HG03558 (cell line): ENCODE results near the gene DNAH8.
"Not testable (repeated sequence)": the region's sequence is repeated elsewhere in the genome, so short reads cannot be mapped to it uniquely, and the experiment has no call there.

ENCODE experiments used
- ATAC-seq: cut with Tn5 transposase; IDR thresholded peaks from one replicate; pipeline ENCODE4 v1.9.1; 2021; ENCODE audit warnings: moderate number of reproducible peaks; ENCODE audit not compliant: unreplicated experiment; ENCODE audit errors: extremely low read depth

Gene DNAH8

DNA sequence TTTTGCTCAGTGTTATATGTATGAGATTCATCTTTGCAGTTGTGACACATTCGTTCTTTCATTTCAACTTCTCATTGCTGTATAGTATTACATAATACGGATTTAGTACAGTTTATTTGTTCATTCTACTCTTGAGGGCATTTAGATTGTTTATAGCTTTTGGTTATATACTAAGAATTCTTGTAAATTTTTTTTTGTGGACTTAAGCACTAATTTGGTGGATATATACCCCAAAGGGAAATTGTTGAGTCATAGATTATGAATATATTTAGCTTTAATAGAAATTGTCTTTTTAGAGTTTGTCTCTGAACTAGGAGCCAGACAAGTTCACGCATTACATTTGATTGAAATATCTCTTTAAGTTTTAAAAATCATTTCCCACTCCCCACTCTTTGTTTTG is 79.6 kb downstream of the DNAH8 start:
- no peak for ATAC-seq

DNA sequence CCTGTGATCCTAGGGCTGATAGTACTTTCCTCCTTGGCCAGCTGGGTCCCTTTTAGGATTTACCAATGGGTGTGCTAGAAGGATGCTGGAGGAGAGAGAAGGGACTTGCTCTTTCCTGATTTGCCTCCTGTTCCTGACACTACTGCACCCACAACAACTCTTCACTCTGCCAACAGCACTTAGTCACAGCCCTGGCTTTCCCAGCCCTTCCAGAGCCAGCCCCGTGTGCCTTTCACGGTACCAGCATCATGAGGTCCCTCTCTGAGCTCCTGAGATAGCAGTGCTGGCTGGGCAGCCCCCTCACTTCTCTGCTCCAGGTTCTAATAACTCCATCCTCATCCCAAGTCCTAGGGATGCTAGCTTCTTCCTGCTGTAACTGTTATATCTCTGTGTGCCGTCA is 80.9 kb downstream of the DNAH8 start:
- ATAC-seq = no peak

DNA sequence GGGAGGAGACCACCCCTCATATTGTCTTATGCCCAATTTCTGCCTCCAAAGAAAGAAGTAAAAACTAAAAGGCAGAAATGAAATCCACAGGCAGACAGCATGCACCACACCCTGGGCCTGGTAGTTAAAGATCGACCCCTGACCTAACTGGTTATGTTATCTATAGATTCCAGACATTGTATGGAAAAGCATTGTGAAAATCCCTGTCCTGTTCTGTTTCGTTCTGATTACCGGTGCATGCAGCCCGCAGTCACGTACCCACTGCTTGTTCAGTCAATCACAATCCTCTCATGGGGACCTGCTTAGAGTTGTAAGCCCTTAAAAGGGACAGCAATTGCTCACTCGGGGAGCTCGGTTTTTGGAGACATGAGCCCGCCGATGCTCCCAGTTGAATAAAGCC is 81.3 kb downstream of the DNAH8 start:
- ATAC-seq = not testable (repeated sequence)

DNA sequence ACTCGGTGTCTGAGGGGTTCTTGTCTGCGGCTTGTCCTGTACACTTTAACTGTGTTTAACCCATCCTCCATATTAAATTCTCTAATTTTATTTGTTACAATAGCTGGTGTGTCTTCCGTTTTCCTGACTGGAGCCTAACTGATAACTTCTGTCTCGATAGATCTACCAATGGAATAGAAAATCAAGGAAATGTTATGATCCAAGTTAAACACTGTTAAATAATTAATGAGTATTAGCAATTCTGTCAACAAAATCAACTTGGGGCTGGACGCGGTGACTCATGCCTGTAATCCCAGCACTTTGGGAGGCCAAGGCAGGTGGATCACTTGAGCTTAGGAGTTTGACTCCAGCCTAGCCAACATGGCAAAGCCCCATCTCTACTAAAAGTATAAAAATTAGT is 81.7 kb downstream of the DNAH8 start:
- no peak for ATAC-seq

DNA sequence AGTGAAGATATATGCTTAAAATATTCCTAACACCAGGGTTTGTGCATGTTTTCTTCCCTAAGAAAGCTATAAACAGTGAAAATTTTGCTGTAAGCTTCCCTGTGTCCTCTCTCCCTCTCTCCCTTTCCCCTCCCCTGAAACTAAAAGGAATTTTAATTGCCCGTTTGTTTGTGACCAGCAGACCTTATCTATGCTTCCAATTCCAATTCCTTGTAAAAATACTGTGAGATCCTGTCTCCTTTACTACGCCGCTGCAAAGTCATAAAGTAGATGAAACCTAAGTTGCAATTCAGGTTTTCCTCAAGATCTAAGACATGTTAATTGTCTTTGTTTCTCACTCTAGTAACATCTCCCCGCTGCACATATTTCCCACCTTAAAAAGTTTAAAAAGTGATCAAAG is 82.3 kb downstream of the DNAH8 start:
- no peak for ATAC-seq

DNA sequence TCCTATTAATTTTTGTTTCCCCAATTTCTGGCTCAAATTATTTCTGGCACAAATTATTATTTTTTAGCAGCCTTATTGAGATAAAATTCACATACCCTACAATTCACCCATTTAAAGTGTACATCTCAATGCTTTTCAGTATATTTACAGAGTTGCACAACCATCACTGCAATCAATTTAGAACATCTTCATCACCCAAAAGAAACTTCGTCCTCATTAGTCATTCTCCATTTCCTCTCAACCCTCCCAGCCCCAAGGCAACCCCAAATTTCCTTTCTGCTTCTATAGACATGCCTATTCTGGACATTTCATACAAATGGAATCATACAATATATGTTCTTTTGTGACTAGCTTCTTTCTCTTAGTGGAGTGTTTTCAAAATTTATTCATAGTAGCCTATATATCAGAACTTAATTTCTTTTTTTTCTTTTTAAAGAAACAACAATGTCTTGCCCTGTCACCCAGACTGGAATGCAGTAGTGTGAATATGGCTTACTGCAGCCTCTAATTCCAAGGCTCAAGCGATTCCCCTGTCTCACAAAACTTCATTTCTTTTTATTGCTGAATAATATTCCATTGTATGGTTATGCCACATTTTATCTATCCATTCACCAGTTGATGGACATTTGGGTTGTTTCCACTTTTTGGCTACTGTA is 84.5 kb downstream of the DNAH8 start:
- ATAC-seq = no peak

DNA sequence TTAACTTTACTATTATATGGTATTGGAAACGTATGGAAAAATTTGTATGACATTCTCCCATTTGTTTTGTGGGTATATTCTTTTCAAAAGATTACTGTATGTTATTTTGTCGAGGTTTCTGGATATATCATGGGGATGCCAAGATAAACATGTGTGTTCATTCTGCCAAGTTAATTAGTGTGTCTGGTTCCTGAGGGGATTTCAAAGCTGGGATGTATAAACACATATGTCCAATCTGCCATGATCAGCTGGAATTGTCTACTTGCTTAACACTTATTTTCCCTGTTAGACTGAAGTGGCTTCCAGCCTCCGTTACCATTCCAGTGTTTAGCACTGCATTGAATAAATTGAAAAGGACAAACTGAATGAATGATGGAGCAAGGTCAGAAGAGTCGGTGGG is 86.2 kb downstream of the DNAH8 start:
- ATAC-seq = no peak

DNA sequence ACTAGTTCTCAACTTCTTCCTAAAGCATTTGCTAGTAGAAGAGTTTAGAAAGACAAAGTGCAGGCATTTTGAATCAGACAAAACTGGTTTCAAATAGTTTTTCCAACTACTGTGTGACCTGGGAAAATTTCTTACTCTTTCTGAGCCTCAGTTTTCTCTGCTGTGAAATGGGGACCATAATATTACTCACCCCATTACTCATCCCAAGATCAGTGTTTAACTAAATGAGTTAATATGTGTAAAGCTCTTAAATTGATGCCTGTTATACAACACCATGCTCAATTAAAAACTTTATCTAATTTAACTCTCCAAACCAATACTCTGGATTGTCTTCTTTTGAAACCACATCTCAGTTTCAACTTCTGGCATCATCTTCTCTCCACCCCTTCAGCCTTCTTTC is 87.4 kb downstream of the DNAH8 start:
- no peak for ATAC-seq

DNA sequence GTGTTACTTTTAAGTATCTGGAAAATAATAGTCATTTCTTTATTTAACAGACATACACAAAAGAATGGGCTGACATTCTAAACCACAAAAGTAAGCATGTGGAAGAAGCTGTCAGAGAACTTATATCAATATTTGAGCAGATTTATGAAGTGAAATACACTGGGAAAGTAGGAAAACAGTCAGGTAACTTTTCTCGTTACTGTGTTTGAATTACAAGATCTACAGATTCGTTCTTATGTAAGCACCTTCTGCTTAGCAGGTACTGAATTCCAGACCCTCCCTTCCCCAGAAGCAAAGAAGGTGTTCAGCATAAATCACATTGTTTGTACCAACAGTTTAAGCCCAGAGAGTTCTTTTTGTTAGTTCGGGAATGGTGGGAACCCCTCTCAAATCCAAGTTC is 88.0 kb downstream of the DNAH8 start:
- ATAC-seq = no peak

DNA sequence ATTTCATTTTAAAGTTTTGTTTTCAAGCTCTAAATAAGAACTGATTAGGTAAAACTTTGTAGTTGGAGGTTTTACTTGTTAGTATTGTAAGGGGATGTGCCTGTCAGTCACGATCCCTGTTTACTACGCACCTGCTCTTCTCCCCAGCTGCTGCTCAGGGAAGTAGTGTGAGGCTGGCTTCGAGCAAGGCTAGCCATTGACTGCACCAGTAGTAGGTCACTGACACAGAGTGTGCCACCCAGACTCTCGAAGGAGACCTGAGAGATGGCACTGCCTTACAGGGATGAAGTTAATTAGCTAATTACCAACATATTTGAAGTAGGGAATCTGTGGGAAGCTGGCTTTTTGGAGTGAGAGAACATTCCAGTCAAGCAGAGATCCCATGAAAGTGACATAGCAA is 89.2 kb downstream of the DNAH8 start:
- ATAC-seq = no peak

DNA sequence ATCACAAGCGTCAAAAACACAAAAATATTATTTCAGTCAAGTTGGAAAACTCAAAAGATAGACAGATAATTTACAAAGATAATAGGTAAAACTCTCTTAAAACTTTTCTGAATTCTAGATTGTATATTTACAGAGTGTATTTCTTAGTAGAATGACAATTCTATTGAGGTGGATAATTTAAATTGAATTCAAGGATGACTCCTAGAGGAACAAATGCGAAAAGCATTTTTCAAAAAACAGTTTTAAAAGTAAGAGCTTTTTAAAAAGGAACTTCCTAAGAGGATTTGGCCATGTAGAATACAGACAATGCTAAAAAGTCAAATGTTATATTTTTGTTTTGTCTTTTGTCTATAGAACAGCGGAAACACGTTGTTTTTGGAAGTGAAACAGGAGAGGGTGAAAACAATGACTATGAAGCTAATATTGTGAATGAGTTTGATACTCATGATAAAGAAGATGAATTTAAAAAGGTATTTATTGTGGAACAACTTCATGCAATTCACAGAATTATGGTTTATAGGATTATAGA is 90.1 kb downstream of the DNAH8 start:
- ATAC-seq = no peak

DNA sequence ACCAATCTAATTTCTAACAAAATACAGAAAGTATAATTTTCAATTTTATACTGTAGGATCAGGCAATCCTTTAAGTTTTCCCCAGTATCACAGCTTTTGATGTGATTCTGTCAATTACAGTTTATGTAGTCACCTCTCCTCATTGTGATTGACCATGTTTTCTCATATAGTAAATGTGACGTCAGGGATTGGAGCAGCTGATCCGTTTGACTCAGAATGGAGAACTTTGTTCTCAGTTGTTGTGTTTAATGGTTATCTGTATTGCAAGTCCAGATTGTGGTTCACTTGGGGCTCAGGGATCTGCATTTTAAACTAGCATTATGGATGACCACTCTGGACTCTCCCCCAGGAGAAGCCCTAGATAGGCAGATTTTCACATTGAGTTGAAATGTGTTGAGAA is 90.6 kb downstream of the DNAH8 start:
- ATAC-seq = no peak

DNA sequence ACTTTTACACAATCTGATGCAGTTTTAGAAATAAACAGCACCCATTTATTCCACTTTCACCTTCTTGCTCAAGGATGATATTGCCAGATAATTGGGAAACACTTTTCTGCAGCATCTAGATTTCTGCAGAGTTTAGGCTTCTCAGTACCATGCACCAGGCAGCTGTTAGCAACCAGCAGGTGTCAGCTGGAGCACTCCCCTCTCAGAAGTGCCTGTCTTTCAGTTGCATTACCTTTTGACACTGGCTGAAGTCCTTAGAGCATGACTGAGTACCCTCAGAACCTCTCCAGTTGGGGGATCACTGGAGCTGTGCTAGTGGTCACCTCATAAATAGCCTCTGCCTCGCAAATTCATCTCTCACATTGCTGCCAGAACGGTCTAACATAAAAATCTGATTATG is 91.2 kb downstream of the DNAH8 start:
- no peak for ATAC-seq

DNA sequence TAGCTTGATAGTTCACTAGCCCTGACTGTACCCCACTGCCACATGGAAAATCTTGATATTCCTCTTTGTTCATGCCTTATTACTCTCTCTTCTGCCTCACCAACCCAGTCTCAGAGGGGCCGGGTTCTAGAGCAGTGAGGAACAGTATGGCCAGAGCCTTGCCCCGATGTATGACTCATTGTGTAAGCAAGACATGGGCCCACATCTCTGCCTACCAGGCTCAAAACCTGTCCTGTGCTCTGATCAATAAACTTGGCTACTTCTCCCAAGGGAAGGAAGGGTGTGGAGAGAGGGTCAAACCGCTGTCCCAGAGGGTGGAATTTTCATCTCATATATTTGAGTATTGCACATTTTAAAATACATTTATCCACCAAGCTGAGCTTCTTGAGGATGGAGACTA is 91.7 kb downstream of the DNAH8 start:
- ATAC-seq = no peak

DNA sequence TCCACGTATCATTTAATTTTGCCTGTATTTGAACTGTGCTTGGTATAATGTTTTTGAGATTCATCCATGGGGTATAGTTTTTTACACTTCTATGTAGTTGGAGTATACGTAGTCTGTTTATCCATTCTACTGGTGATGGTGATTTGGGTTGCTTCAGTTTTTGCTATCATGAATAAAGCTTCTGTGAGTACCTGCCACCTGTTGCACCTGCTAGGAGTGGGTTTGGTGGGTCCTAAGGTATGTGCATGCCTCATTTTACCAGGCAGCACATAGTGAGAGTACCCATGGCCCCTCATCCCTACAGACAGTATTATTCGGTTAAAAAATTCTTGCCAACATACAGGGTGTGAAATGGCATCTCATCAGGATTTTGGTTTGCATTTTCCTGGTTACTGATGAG is 92.9 kb downstream of the DNAH8 start:
- ATAC-seq = no peak

DNA sequence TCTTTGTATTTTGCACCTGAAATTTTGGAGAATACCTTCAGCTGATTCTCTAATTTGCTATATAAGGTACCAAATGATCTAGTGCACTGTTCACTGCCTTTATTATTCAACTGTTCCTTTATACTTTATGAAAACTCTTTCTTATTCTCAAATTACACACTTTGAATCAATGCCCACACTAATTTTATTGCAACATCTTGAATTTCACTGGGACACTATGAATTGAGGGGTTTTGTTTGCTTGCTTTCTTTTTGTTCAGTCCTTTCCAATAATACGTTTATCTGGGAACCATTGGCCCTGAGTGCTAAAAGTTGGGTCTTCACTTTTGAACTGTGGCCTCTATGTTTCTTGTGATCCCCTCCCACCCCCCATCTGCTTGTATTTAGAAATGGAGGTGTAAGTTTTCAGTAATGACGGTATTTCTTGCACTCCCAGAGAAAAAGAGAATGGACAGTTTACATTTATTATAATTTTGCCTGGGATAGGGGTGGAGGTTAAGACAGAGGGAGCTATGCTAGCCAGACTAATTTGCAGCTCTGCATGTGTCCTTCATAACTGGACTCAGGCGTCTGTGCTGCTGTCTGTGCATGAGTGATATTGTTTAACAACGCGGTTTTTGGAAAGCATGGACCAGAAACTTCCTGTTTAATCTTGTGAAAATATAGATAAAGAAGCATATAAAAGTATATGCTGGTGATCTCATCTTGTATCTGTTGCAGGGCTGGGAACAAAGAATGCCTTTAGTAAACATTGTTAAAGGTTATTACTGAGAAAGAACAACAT is 98.1 kb downstream of the DNAH8 start:
- ATAC-seq = no peak

DNA sequence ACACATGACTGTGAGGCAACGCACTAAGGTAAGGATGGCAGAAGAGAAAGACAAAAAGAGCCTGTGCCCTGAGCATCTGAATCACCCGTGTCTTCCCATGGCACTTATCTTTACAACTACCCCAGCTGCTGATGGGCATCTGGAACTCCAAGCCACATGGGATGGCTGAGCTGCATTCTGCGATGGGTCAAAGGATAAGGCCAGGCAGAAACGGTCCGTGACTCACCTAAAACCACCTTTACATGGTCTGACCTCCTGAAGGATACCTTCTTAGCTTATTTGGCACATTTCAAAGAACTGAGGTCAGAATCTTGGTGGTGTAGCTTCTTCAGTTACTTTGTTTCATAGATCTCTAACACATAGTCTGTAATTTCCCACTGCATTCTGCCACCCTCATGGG is 99.7 kb downstream of the DNAH8 start:
- ATAC-seq = no peak

DNA sequence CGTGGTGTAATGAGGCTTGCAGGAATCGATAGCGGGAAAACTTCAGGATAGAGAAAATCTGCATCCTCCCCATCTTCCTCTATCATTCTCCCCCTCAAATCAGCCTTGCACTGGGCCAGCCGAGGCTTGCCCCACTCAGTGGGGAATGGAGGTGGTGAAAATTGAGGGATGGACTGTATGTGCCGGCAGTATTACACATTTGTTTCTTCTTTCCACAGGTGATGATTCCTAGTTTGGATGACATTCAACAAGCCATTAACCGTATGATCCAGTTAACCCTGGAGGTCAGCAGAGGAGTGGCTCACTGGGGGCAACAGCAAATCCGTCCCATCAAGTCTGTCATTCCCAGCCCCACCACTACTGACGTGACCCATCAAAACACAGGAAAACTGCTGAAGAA is 100.1 kb downstream of the DNAH8 start:
- no peak for ATAC-seq

DNA sequence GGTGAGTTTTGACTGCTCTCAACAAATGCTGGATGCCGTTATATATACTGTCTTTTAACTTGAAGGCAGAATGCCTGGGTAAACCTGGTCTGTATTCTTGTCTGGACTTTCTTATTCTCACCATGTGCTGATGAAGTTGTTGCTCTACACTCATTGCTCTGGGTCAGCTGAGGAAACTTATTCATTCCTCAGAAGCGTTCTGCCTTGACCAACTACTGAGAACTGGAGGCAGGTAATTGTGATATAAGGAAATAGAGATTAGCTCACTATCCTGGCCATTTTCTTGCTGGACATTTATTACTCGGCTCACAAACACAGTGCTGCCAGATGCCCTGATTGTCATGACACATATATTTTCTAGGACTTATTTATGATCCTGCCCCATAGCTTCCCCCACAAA is 103.6 kb downstream of the DNAH8 start:
- no peak for ATAC-seq

DNA sequence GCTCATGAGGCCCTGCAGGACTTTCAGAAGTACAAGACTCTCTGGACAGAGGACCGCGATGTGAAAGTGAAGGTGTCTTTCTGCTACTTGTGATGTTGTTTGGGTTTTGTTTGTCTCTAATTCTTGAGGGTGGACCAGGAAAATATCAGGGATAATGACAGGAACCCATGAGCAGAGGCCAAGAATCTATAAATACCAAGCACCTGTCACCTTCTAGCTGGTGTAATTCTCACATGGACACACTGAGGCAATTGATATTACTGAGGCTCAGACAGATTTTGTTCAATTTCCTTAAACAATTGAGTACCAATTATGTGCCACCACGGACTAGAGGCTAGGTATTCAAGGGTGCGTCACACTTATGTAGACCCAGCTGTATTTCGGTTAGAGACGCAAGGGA is 107.9 kb downstream of the DNAH8 start:
- ATAC-seq = no peak

DNA sequence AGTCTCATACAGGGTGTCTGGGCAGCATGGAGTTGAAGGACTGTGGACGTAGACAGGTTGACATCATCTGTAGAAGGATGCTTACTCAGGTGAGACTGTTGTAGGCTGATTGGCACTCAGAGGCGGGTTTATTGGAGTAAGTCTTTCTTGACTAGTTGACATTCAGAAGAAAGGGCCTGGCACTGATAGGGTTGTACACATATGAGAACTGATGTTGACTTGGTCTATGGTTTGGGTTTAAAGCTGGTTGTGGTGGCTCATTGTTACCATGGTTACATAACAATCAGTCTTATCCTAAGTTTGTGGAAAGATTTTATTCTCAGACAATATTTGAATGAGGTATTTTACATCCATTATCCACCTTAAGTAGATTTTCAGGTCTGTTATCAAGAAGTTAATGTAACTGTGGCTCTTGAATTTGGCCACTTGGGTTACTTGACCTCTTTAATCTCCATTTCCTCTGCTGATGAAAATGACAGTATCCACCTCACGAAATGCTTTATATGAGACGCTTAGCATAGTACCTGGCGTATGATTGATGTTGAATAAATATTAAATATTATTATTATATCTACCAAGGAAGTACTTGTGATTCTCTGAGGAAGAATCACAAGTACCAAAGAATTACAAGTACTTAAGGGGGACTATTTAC is 109.3 kb downstream of the DNAH8 start:
- no peak for ATAC-seq
